Measurements from ENCODE around the gene TPD52L2. TPM values are rescaled to one million over a fixed set of nuclear protein-coding genes. Genes with fewer than 3 reads are reported as not detected.

Gene TPD52L2
- total RNA-seq, 1 donor from 2014 or later: 85.5 TPM

DNA sequence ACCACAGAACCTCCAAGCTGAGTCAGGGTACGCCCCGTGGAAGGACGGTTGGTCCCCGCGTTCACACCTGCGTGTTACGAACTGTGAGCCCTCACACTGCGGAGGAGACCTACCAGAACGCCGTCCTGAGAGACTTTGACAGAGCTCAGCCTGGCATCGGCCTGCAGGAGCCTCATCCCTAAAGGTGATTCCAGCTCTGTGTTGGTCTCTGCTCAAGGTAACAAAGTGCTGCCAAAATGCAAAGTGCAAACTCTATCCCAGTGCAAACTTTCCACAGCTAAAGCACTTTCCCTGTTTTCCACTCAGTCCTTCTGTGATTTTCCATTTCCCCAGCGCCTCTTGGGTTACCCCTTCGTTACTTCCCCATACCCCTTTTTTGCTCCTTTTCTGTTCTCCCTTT, 25.4 kb upstream of the TPD52L2 start:
- Mint-ChIP-seq H3K4me1 (ENCODE audit: unreplicated experiment) (peaks cover 3% of the 10 kb centered on the region), H3K4me3 (ENCODE audit: unreplicated experiment) (no peak overlapping the region), H3K27me3 (ENCODE audit: unreplicated experiment) (peaks cover 4% of the 10 kb centered on the region), H3K27ac (ENCODE audit: unreplicated experiment) (no peak overlapping the region), H3K36me3 (ENCODE audit: low read depth, unreplicated experiment) (no peaks in the 10 kb centered on the region), H3K9me3 (ENCODE audit: unreplicated experiment) (no peaks in the 10 kb centered on the region)
- DNase-seq (ENCODE audit: low spot score): no peak
- TF ChIP-seq, protein P1, sequence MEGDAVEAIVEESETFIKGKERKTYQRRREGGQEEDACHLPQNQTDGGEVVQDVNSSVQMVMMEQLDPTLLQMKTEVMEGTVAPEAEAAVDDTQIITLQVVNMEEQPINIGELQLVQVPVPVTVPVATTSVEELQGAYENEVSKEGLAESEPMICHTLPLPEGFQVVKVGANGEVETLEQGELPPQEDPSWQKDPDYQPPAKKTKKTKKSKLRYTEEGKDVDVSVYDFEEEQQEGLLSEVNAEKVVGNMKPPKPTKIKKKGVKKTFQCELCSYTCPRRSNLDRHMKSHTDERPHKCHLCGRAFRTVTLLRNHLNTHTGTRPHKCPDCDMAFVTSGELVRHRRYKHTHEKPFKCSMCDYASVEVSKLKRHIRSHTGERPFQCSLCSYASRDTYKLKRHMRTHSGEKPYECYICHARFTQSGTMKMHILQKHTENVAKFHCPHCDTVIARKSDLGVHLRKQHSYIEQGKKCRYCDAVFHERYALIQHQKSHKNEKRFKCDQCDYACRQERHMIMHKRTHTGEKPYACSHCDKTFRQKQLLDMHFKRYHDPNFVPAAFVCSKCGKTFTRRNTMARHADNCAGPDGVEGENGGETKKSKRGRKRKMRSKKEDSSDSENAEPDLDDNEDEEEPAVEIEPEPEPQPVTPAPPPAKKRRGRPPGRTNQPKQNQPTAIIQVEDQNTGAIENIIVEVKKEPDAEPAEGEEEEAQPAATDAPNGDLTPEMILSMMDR (IDR thresholded peaks at IDR 0.05; ENCODE audit: unreplicated experiment): no peak

DNA sequence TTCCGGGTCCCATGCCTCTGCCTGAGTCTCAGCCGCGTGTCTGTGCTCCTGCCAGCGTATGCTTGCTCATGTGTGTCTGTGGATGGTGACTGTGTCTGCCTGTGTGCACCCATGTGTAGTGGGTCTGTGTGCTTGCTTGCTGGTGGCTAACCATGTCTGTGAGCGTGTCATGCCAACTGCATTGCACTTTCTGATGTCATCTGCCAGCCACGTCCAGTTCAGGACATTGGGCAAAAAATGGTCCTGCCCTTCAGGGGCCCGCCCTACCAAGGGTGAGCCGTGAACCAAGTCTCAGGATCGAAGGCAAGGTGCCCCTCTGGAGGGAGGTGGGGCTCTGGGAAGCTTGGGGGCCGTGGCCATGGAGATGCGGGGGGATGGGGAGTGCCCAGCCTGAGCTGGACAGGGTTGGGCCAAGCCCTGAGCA, 24.7 kb upstream of the TPD52L2 start:
- TF ChIP-seq, protein P1 (IDR thresholded peaks at IDR 0.05; ENCODE audit: unreplicated experiment): no peak
- Mint-ChIP-seq H3K27me3 (ENCODE audit: unreplicated experiment) (peaks cover 3% of the 10 kb centered on the region), H3K9me3 (ENCODE audit: unreplicated experiment) (no peaks in the 10 kb centered on the region), H3K27ac (ENCODE audit: unreplicated experiment) (no peak overlapping the region), H3K4me3 (ENCODE audit: unreplicated experiment) (no peak overlapping the region), H3K36me3 (ENCODE audit: low read depth, unreplicated experiment) (no peaks in the 10 kb centered on the region), H3K4me1 (ENCODE audit: unreplicated experiment) (peaks cover 3% of the 10 kb centered on the region)
- DNase-seq (ENCODE audit: low spot score): no peak

DNA sequence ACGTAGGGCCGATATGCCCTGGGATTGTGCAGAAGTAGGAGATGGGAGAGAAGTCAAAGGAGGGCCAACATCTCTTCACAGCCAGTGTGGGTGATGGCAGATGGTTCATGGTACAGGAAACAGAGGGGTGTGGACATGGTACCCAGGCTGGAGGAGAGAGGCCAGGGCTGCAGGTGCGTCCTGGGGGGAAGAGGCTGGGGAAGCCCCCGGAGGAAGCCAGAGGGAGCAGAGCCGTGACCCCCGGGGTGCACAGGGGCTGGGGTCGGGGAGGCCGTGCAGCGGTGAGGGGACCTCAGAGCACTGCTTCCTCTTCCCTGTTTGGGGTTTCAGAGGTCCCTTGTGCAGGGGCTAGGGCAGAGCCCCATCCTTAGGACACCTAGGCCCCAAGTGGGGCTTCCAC, 22.8 kb upstream of the TPD52L2 start:
- Mint-ChIP-seq H3K9me3 (ENCODE audit: unreplicated experiment) (no peaks in the 10 kb centered on the region), H3K27ac (ENCODE audit: unreplicated experiment) (peak overlapping the region; percentile 75), H3K36me3 (ENCODE audit: low read depth, unreplicated experiment) (no peaks in the 10 kb centered on the region), H3K4me1 (ENCODE audit: unreplicated experiment) (peaks cover 5% of the 10 kb centered on the region), H3K4me3 (ENCODE audit: unreplicated experiment) (peak overlapping the region; percentile 49), H3K27me3 (ENCODE audit: unreplicated experiment) (peaks cover 2% of the 10 kb centered on the region)
- TF ChIP-seq, protein P1 (IDR thresholded peaks at IDR 0.05; ENCODE audit: unreplicated experiment): no peak
- no peak for DNase-seq (ENCODE audit: low spot score)

DNA sequence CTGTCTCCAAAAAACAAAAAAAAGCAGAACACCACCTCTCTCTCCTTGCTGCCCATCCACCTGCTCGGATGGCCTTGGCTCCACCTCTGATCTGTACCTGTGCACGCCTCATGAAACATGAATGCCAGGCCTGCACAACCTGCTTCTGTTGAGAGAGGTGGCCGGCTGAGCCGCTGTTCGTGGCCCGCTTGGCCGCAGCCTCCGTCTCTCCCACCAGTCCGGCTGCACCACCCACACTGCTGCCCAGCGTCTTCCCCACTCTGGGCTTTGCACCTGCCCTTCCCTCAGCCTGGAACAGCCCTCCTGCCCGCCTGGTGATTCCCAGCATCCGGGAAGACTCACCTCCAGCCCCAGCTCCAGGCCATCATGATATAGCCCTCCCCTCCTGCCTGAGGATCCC, 21.8 kb upstream of the TPD52L2 start:
- TF ChIP-seq, protein P1 (IDR thresholded peaks at IDR 0.05; ENCODE audit: unreplicated experiment): no peak
- no peaks in the 10 kb centered on the region for H3K9me3 Mint-ChIP-seq (ENCODE audit: unreplicated experiment)
- no peaks in the 10 kb centered on the region for H3K36me3 Mint-ChIP-seq (ENCODE audit: low read depth, unreplicated experiment)
- no peak overlapping the region for H3K27ac Mint-ChIP-seq (ENCODE audit: unreplicated experiment)
- no peak for DNase-seq (ENCODE audit: low spot score)
- H3K4me3 Mint-ChIP-seq (ENCODE audit: unreplicated experiment): no peak overlapping the region
- H3K4me1 Mint-ChIP-seq (ENCODE audit: unreplicated experiment): peaks cover 5% of the 10 kb centered on the region
- H3K27me3 Mint-ChIP-seq (ENCODE audit: unreplicated experiment): no peaks in the 10 kb centered on the region

DNA sequence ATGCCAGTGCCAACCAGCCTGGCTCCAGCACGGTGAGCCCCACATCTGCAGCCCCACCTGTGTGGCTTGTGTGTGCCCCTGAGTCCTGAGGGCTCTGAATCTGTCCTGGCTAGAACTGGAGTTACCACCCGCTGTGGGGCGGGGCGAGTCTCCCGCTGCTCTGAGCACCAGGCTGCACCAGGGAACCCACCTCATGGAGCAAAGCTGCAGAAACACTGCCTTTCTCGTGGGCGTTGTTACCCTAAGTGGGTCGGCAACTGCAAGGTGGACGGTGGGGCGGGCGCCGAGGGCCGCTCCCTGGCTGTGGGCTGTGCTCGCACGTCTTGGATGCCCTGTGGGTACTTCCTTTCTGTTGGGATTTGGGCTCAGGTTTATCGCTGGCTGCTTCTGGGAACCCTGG, 21.3 kb upstream of the TPD52L2 start:
- peaks cover 8% of the 10 kb centered on the region for H3K4me1 Mint-ChIP-seq (ENCODE audit: unreplicated experiment)
- no peak overlapping the region for H3K4me3 Mint-ChIP-seq (ENCODE audit: unreplicated experiment)
- H3K27me3 Mint-ChIP-seq (ENCODE audit: unreplicated experiment): no peaks in the 10 kb centered on the region
- no peaks in the 10 kb centered on the region for H3K9me3 Mint-ChIP-seq (ENCODE audit: unreplicated experiment)
- H3K27ac Mint-ChIP-seq (ENCODE audit: unreplicated experiment): no peak overlapping the region
- no peaks in the 10 kb centered on the region for H3K36me3 Mint-ChIP-seq (ENCODE audit: low read depth, unreplicated experiment)
- TF ChIP-seq, protein P1 (IDR thresholded peaks at IDR 0.05; ENCODE audit: unreplicated experiment): no peak
- DNase-seq (ENCODE audit: low spot score): no peak
